ENCODE results near the gene KIF26B. TPM values are rescaled to one million over a fixed set of nuclear protein-coding genes. Genes with fewer than 3 reads are reported as not detected.

KIF26B gene
- polyA plus RNA-seq, 4 donors: 19.7 to 35.9 (median 34.0) TPM

DNA sequence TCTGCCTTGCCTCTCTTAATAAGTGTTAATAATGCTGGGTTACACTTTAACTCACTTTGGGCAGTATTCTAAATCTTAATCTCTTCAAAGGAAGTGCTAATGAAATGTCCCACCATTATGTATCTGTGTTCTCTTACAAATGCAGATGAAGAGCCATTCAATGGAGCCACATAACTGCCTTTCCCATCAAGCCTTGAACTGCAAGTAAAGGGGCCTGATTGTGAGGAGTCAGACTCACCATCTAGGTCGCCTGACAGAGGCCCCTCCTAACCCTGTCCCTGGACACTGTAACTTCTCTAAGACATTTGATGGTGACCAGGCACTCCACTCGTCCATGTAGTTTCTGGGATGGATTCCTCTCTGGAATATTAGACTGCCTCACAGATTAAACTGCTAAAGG, 329.4 kb downstream of the KIF26B start:
- DNase-seq (ENCODE audit: low read depth in 4 of 4, low spot score in 3 of 4): no peak

DNA sequence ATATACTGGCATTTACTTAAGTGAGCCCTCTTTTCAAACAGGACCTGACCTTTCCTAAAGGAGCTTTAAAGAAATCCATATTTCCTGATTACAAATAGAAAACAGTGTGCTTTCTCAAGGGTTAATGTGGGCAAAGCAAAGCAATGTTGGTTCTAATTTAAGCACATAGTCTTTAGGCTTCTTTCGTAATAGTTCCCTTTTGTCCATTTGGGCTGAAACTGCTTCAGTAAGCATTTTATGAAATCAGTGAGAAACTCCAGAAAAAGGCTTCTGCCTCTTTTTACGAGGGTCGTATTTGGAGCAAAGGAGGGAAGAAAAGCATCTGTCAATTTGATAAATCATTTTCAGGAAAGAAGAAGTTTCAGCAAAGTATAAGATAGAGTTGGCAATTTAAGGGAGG, 331.2 kb downstream of the KIF26B start:
- DNase-seq (ENCODE audit: low read depth in 4 of 4, low spot score in 3 of 4): no peak

DNA sequence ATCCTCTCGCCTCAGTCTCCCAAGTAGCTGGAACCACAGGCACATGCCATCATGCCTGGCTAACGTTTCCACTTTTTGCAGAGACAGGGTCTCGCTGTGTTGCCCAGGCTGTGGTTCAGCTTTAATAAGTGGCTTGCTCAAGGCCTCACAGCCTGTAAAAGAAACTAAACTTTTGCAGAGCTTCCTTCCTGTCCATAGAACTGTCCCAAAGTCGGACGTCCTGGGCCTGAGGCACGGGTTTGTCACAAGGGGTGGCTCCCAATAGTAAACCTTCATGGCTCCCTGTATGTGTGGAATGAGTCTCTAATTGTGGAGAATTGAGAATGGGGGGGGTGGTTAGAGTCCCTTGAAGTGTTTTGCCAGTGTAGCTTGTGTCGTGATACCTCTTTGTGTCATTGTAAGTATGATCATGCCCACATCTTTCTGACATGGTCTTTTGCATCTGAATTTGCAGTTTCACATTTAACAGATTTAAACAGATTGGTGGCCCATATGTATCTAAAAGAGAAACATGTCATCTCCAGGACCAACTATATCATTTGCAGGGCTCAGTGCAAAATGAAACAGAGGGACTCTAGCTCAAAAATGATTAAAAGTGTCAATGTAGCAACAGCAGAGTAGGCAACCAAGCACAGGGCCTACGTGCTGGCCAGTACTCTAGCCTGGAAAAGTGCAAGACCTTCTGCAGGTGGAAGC, 332.1 kb downstream of the KIF26B start:
- no peak for DNase-seq (ENCODE audit: low read depth in 4 of 4, low spot score in 3 of 4)

DNA sequence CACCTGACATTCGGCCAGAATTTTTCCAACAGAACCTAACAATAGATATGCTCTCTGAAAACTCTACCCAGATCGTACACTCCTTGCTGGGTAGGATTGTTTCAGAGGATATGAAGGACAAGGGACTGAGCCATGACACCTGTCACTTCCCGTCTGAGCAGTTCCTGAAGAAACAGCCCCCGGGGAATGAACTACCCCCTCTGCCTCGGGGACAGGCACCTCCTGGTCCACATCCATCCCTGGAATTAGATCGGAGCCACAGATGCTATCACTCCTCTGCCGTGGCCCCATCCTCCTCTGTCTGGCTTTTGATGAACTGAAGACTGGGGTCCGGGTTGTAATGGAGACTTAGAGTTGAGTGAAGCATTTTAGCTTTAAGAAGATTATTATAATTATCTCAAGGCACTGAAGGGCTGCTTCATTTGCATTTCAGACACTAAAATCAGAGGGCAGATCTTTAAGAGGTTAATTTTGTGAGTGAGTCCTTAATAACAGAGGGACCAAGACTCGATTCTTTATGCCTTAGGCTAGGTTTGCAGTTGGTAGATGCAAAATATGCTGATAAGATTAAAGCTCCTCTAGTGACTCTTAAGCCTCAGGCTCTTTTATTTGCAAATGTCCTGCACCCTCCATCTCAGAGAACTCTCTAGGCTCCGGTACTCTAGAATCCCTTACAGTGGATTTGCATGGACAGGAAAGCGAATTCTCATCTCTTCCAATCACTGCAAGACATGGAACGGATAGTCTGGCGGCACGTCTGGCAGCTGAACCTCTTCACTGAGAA, 333.8 kb downstream of the KIF26B start:
- no peak for DNase-seq (ENCODE audit: low read depth in 4 of 4, low spot score in 3 of 4)

DNA sequence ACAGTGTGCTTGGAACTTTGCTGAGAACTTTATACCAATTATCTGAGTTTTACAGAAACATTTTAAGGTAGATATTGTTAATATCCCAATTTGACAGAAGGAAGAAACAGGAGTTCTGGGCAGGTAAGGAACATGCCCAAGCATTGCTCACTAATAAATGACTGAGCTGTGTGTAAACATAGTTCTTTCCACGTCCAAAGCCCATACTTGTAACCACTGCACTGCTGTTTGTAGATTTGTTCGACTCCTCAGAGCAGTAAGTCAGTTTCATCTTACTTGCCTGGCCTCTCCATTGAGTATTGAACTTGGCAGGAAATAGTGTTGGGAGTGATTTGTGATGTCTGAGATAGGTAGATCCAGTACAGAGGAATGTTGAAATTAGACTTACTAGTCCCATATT, 335.1 kb downstream of the KIF26B start:
- no peak for DNase-seq (ENCODE audit: low read depth in 4 of 4, low spot score in 3 of 4)

DNA sequence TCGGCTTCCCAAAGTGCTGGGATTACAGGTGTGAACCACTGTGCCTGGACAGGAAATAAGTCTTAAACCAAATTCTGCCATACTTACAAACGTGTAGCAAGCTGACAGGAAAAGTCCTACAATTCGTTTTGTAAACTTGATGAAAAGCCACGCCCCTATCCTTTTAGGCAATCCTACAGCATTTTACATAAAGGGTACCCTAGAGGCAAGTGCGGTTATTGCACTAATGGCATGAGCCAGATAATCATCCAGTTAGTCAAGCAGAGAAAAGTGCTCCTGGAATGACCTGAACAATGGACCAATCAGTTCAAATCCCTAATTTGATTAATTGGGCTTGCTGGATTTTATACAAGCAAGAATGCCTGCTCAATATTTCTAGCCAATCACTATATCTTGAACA, 338.2 kb downstream of the KIF26B start:
- DNase-seq (ENCODE audit: low read depth in 4 of 4, low spot score in 3 of 4): no peak

DNA sequence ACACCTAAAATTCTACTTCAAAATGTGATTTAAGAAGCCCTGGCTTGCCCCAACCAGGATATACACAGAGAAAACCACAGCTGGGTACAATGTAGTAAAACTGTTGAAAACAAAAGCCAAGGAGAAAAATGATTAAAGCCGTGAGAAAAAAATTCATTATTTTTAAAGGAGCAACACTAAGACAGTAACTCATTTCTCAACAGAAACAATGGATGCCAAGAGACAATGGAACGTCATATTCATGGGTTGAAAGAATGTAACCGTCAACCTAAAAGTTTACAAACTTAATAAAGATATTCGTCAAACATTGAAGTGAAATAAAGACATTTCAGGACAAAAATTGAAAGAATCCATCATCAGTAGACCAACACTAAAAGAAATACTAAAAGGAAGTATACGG, 340.9 kb downstream of the KIF26B start:
- DNase-seq (ENCODE audit: low read depth in 4 of 4, low spot score in 3 of 4): no peak

DNA sequence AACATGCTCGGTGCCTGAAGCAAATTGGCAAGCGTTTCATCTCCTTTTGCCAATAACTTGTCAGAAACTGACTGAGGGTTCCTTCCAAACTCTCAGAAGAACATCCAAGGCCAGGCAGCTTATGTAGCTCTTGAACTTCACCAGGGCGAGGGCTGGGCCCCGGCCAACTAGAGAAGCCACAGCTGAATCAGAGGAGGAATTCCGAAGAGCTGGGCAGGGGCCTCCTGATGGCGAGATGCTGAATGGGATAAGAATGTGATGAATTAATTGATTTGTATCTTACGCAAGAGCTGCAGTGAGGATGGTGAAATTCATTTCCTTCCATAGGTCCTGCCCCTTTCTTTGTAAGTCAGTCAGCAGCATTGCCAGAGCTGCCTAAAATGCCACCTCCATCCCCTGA, 345.8 kb downstream of the KIF26B start:
- no peak for DNase-seq (ENCODE audit: low read depth in 4 of 4, low spot score in 3 of 4)

DNA sequence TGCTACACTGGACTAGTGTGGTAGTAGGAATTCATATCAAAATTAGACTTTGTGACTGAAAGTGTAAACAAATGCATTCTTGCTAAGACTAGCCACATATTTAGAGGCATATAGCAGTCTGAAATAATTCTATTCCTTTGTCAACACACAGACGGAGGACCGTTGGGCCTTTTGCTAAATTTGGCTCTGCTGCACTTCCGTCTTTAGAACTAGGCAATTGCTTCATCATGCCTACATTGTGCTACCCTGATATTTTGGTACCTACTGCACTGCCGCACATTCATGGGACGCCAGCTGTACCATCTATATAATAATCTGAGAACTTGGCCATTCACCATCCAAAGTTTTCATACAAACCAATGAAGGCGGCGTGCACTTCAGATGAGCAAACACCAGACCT, 346.8 kb downstream of the KIF26B start:
- DNase-seq (ENCODE audit: low read depth in 4 of 4, low spot score in 3 of 4): no peak

DNA sequence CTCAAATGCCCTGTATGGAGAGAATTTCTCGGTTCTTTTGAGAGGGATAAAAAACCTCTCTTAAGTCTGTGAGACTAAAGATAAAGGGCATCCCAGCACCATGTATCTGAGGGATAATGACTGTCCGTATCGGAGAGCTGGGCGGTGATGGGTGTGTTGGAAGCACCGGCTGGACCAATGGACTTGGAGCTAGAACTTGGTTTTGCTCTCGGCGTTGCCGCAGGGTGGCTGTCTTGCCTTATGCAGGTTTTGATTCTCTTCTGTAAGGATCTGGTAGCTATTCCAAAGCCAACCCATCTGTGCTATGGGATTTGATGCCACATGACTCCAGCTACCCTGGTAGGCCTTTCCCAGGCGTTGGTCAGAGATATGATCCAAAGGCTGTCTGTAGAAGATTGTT, 348.8 kb downstream of the KIF26B start:
- DNase-seq (ENCODE audit: low read depth in 4 of 4, low spot score in 3 of 4): no peak

DNA sequence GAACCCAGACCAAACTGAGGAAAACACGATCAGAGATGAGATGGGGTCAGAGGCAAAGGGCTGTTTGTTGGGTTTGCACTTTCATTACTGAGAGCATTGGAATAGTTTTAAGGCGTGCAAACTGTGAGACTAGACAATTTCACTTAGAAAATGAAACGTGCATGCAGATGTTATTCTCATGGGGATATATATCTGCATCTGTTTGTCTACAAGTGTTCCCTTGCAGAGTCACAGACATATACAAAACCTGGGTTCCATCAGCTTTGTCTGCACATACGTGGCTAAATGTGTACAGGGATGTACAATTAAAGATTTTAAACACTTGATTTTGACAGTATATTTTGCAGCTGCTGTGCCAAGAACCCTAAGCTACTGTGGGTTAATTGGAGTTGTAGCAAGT, 355.4 kb downstream of the KIF26B start:
- DNase-seq (ENCODE audit: low read depth in 4 of 4, low spot score in 3 of 4): no peak

DNA sequence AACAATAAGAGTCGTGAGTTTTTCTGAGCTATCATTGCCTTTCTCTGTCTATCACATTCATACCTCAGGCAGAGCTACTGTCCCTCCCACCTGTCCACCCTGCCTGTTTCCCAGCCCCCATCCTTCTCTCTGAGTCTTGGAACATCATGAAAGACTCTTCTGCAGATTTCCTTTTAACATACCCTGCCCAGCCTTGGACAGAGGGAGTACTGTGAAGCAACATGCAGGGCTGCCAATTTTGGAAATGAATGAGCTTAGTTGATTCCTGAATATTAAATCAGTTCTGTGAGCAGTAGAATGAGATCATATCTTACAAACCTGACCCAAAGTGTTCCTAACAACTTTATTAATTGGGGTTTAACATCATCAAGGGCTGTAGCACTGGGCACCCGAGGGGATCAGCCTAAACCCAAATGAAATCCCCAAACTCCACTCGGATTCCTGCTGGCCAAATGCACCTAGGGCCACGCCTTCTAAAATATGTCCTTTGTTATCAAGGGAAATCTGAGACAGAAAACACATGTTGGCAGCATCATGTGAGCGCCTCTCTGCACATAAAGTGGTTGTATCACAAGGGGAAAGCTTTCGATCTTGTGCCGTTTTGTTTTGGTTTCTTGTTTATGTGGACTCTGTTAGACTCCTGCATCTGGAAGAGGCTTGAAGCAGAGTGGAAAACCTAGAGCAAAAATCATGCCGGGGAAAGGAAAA, 357.6 kb downstream of the KIF26B start:
- no peak for DNase-seq (ENCODE audit: low read depth in 4 of 4, low spot score in 3 of 4)

DNA sequence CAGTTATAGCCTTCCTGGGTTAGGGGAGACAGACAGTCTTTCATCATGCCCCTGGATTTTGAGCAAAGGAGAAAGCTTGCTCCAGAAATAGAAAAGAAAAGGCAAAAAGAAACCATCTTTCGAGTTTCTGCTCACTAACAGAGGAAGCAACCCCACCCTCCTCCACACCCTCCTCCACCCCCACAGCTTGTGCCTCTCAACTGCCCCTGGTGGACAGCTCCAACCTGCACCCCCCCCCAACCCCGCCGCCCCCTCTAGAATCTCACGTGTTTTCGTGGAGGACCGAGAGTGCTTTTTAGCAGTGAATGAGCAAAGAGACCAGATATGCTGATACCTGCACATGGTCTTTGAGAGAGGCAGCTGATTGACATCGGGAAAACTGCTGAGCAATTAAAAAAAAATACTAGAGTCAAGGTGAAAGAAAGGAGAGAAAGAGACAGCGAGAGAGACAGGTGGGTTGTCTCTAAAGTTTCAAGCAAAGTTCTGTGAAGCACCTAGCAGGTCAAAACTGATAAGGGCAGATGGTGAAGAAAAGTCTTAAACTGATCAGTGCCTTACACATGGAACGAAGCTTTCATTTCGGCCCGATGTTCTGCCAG, 358.3 kb downstream of the KIF26B start:
- DNase-seq (ENCODE audit: low read depth in 4 of 4, low spot score in 3 of 4): no peak

DNA sequence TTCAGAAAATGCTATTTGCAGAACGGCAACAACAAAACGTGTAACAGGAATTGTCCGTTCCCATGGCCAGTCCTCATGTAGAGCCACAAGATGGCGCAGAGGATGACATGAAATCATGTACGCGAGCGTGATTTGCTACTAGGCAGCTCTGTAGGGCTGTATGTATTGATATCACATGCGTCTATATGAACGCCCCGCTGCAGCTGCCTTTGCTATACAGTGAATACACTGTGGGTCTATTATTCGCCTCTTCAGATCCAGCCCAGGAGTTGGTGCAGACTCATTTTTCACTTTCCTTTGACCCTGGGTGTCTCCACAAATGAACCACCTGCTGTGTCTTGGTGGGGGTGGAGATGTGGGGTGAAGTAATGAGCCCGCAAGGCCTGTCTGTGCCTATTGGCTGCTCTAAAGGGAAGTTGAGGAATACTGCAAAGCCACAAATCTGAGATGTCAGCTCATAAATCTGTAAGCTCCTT, 361.5 kb downstream of the KIF26B start:
- no peak for DNase-seq (ENCODE audit: low read depth in 4 of 4, low spot score in 3 of 4)

DNA sequence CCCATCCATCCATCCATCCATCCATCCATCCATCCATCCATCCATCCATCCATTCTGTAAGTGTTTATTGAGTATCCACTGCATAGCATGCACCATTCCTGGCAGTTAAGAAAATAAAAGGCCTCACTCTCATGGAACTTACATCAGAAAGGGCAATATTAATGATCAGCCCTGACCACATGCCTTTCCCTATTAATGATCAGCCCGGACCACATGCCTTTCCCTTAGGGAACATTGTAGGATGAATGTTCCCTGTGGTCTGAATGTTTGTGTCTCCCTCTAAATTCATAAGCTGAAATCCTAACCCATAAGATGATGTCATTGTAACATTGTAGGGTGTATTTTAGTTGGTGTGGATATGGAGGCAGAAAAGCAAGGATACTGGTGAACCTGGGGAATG, 365.8 kb downstream of the KIF26B start:
- no peak for DNase-seq (ENCODE audit: low read depth in 4 of 4, low spot score in 3 of 4)

DNA sequence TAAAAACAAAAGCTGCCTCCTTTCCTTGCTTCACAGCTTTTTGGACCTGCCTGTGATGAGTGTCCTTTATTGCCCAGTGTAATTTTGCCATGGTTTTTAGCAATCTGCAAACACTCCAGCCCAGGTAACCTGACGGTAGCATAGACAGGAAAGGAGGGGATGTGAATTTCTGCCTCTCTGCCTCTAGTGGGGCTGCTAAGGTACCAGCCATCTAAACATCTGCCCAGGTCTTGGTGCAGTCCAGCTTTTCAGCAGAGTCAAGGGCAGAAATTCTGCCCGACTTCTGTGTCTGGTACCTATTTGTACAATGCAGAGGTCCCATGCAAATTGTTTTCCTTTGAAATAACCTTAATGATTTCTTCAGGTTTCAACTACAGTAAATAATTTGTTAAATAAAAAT, 371.4 kb downstream of the KIF26B start:
- no peak for DNase-seq (ENCODE audit: low read depth in 4 of 4, low spot score in 3 of 4)

DNA sequence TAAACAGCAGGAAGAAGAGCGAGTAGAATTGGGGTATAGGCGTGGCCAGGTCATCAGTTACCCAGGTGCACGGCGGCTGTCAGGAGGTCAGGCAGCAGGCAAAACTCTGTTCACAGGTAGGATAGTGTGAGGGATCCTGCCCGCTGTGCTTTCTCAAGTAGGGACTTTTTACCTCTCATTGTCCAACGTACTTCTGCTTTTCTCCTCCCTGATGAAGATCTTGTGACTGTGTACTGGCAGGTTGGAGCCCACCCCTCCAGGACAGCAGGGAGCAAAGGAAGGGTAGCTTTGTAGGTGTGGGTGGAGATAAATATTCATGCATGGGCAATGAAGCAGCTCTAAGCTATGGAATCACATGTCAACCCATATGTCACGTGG, 373.5 kb downstream of the KIF26B start:
- no peak for DNase-seq (ENCODE audit: low read depth in 4 of 4, low spot score in 3 of 4)

DNA sequence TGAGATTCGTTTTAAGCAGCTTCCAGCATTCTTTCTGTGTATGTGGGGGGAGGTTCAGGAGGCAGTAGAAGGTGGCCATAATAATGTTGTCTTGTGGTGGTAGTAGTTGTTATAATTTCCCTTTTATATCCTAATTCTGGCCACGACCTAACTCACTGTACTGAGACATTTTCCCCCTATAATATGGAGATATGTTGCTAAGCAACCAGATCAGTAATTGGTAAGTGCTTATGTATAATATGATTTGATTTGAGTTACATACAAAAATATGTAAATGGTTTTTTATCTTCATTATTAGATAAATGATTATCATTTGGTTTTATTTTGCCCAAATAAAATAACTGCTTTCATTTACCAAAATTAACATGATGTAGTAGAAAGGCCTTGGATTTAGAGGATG, 376.2 kb downstream of the KIF26B start:
- DNase-seq (ENCODE audit: low read depth in 4 of 4, low spot score in 3 of 4): no peak

DNA sequence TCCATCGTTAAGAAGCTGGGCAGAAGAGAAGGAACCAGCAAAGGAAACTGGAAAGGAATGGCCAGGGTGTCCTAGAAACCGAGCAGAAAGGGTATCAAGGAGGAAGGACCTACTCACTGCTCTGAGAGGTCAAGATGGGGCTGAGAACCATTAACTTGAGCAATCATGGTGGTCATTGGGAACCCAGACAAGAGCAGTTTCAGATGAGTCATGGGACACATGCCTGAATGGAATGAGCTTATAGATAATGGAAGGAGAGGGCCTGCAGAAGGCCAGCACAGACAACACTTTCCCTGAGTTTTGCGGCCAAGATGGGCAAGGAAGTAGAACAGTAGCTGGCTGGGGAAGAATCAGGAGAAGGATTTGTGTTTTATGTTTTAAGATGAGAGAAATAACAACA, 383.2 kb downstream of the KIF26B start:
- no peak for DNase-seq (ENCODE audit: low read depth in 4 of 4, low spot score in 3 of 4)

DNA sequence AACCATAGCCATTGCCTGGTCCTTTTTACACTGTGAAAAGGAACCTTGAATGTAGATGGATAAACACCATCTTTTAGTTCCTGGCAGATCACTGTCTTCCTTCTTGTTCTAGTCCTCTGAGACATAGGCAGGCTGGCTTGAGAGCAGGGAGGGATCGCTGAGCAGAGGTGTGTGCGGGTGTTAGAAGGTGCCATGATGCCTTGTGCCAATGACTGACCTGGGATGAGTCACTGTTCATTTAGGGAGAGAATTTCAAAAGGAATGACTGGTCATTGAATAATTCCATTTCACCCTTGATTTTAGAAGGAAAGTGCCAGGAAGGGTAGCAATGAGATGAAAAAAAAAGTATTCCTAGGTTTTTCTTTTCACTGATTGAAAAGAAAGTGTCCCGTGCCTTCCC, 383.9 kb downstream of the KIF26B start:
- no peak for DNase-seq (ENCODE audit: low read depth in 4 of 4, low spot score in 3 of 4)

DNA sequence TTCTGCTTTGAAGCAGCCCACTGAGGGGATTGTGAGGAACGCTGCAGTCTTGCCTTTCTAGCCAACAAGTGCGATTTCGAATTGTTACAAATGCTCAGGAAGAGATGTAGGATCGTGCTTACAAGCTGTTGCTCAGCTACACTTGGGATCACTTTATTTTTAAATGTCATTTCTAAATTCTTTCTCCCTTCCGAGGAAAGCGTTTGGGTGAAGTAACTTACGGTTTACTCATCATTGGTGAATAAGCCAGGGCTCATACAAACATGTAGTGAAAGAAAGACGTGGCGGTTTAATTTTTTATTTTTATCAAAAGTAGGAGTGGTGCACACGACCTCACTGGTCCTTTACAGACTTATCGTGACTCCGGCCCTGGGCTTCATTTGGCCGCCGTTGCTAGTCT, 386.6 kb downstream of the KIF26B start:
- DNase-seq (ENCODE audit: low read depth in 4 of 4, low spot score in 3 of 4): no peak

All from left renal pelvis (tissue), 4 donors.